GM18519 (cell line): ENCODE data around the gene EIF5A.

Experiments used
- ATAC-seq: cut with Tn5 transposase; IDR thresholded peaks from one replicate; pipeline ENCODE4 v1.9.1; 2021; ENCODE audit warnings: mild to moderate bottlenecking, moderate library complexity; ENCODE audit not compliant: unreplicated experiment, low FRiP score

Gene EIF5A

GRCh38 chr17:7284911-7285310 is 22.5 kb upstream of the EIF5A start:
- ATAC-seq, result no peak

- no peak for ATAC-seq
Observed at GRCh38 chr17:7285679-7286078, 21.7 kb upstream of the EIF5A start.

GRCh38 chr17:7289256-7290032 is 18.0 kb upstream of the EIF5A start:
- ATAC-seq, result no peak

- no peak for ATAC-seq
Observed at GRCh38 chr17:7290166-7290565, 17.3 kb upstream of the EIF5A start.

- no peak for ATAC-seq
Observed at GRCh38 chr17:7290685-7291084, 16.7 kb upstream of the EIF5A start.

- no peak for ATAC-seq
Observed at GRCh38 chr17:7292194-7292593, 15.2 kb upstream of the EIF5A start.

GRCh38 chr17:7292729-7293128 is 14.7 kb upstream of the EIF5A start:
- ATAC-seq, result no peak

- no peak for ATAC-seq
Observed at GRCh38 chr17:7293159-7293558, 14.3 kb upstream of the EIF5A start.

- no peak for ATAC-seq
Observed at GRCh38 chr17:7293816-7294613, 13.4 kb upstream of the EIF5A start.

- ATAC-seq, result no peak
Observed at GRCh38 chr17:7294614-7295153, 12.7 kb upstream of the EIF5A start, which contains the start of gene YBX2. TSS of gene YBX2 (minus strand) at chr17:7294639. CDS start at chr17:7294500, 139 bp downstream.

GRCh38 chr17:7295230-7296180 is 11.9 kb upstream of the EIF5A start:
- no peak for ATAC-seq

- ATAC-seq, result no peak
Observed at GRCh38 chr17:7296189-7296861, 11.1 kb upstream of the EIF5A start.

- no peak for ATAC-seq
Observed at GRCh38 chr17:7304179-7304578, 3.2 kb upstream of the EIF5A start.

GRCh38 chr17:7307686-7308624 is 527 bp downstream of the EIF5A start:
- no peak for ATAC-seq

- no peak for ATAC-seq
Observed at GRCh38 chr17:7308625-7309433, 1.4 kb downstream of the EIF5A start.

GRCh38 chr17:7309628-7310027 is 2.2 kb downstream of the EIF5A start:
- no peak for ATAC-seq

GRCh38 chr17:7311110-7311705 is 3.8 kb downstream of the EIF5A start:
- ATAC-seq, result no peak
